ENCODE results near the gene HOXA6.

Gene HOXA6

DNA sequence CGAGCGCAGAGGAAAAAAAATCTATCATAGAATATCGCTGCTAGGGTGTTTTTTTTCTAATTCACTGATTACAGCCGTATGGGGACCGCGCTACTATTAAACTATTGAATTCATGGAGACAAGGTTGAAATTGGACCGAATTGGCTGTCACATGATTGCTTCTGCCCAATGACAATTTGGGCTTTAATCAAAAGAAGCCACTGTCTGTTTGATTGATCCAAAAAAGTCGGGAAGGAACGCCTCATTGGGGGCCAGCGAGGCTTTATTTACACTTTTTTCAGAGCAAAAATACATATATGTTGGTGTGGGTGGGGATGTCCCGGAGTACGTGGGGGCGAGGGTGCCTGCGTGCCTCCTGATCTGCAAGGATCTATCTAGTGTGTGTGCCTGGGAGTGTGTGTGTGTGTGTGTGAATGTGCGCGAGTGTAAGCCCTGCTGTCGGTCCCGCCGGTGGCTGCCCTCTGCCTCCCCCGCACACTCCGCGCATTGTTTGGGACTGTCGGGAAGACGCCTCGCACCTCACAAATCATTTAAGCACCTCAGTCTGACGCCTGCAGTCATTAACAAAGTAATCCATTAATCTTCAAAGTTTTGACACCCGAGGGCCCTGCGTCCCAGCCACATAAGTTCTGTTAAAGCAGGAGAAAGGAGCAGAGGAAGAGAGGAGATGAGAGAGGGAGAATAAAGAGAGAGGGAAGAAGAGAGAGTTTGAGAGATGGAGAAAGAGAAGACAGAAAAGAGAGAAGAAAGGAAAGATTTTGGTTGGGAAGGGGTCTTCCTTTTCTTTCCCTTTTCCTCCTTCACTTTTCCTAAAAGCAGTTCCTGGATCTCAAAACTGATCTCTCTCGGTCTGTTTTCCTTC is 44.8 kb downstream of the HOXA6 start, which contains the start of gene HOXA2:
TSS of gene HOXA2 (minus strand) at position 103 of the 862 bp plus-strand sequence. CDS start 183 bp downstream, outside the sequence.
- no peak for DNase-seq (ENCODE audit: low read depth, low spot score)
- H3K27ac ChIP-seq = peak within 1 kb of the TSS; percentile 29

DNA sequence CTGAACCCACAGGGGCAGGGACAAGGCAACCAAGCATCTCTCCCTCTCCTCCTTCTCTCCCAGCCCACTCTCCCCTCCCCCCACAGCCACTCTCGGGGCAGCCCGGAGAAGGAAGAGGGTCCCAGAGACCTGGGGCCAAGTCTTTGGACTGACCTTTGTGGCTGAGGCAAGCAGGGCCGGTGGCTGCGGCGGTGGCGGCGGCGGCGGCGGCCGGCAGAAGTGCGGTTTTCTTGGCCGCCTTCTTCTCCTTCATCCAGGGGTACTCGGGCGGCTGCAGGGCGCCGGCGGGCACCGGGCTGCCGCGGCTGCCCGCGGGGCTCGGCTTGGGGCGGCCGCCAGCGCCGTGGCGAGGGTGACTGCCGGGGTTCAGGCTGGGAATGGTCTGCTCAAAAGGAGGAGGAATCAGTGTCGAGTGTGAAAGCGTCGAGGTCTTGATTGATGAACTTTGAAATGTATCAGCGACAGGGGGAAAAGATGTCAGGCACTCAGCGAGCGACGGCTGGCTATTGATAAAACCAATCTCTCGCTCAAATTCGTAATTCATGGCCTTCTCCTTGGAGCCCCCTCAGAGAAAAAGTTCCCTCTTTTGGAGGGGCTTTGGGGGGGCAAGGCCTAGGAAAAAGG is 45.5 kb downstream of the HOXA6 start:
- H3K27ac ChIP-seq = peak overlapping the region; percentile 29
- DNase-seq (ENCODE audit: low read depth, low spot score) = no peak

DNA sequence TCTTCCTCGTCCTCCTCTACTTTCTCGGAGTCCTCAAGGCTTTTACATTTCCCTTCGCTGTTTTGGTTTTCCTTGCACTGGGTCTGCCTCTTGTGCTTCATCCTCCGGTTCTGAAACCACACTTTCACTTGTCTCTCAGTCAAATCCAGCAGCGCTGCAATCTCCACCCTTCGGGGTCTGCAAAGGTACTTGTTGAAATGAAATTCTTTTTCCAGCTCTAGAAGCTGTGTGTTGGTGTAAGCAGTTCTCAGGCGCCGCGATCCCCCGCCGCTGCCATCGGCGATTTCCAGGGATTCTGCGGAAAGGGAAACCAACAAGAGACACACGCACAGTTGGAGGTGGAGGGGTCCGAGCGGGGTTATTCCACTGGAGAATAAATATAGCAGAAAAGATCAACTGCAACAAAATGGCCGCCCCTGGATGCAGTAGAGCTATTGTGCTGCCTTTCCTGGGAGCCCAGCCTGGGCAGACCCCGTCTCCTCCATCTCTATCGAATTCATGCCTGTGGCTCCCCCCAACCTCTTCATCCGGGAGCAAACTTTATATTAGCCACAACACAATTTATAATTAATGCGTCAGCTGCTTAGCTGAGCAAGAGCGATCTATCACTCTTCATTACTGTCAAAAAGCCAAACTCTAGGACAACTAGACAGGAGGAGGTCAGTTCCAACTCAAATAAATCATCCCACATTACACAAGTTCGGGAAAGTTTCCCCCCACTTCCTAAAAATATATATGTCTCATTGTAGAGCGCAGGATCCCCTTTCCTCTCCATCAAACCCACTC is 46.2 kb downstream of the HOXA6 start:
- DNase-seq (ENCODE audit: low read depth, low spot score) = no peak
- H3K27ac ChIP-seq = peak overlapping the region; percentile 29

DNA sequence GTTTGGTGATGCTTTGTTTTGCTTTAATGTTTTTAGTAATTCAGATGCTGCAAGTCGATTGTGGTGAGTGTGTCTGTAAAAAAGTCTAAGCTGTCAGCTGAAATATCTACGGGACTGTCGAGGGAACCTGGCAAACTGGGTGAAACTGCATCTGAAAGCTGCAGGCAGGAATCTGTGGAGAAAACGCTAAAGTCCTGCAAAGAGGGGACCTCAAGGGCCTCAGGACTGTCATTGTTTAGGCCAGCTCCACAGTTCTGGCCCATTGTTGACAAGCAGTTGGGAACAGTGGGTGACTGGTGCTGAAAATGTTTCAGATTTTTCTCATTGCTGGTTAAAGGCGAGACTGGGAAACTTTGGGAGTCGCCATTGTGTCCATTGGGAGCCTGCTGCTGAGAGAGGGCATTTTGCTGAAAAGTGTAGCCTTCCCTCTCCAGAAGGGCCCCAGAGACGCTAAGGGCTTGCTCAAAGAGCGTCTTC is 46.8 kb downstream of the HOXA6 start:
- H3K27ac ChIP-seq = peak overlapping the region; percentile 29
- DNase-seq (ENCODE audit: low read depth, low spot score) = no peak

DNA sequence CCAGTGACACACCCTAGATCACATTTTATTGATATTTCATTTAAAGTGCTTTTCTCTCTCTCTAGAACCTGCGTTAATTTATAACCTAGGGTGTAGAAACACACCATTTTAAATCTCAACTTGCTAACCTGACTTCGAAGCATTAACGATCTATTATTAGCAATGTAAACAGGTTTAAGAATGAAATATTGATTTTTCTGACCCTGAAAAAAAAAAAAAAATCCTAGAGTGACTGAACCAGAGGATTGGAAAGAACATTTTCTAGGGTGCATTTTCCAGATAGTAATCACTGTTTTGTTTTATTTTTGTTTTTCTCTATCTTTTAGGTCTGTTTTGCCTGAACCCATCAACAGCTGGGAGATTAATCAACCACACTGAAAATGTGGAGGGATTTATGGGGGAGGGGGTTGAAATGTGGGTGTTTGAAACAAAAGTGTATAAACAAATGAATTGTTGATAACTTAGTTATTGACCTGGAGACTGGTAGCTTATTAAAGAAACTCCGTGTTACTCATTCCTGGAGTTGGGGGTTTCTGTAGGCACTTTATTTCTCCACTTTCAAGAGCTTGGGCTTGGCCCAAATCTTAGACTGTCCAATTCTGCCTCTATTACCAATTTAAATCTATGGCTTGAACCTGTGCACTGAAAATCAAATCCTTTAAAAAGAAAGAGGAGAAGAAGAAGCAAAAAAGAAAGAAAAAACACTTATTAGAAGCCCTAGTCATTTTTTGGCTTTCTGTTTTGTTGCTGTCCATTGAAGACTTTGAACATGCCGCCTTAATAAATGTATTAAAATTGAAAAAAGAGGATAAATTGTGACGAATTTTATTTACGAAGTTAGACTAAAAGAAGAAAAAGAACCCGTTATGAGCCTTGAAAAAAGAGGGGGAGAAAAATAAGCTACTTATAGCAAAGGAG is 47.9 kb downstream of the HOXA6 start:
- H3K27ac ChIP-seq = peak overlapping the region; percentile 95
- DNase-seq (ENCODE audit: low read depth, low spot score) = no peak

DNA sequence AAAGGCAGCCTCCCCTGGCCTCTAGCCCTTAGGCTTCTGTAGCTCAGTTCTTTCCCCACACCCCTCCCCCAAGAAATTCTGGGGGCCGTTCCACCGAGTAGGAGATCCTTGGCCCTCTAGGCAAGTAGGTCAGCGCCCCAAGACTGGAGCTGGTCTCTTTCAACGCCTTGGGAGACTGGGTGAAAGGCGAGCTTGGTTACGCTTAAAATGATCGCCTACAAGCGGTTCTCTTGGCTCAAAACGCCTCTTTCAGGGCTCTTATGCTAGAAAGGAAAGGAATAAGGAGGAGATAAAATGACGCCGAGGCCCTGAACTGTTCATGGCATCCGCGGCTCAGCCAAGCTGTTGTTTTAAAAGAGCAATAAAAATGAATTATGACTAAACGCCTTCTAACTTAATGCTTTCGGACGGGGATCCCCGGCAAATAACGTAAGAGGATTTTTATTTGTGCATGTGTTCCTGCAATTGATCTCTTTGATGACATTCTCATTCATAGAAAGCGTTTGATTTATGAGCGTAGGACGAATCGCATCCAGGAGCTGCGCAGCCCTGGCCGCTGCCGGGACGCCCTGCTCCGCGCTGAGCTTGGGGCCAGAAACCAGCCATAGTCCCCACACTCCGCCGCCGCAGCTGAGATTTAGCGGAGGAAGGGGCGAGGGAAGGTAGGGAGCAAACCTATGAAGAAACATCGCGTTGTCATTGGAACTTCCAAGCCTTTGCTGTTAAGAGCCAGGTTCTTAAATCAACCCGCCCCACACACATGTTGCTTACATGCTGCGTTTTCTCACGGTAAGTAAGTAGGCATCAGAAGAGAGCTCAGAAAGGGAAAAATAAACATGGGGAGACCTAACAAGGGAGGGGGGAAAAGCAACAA is 48.8 kb downstream of the HOXA6 start:
- peak overlapping the region; percentile 95 for H3K27ac ChIP-seq
- DNase-seq (ENCODE audit: low read depth, low spot score) = no peak

DNA sequence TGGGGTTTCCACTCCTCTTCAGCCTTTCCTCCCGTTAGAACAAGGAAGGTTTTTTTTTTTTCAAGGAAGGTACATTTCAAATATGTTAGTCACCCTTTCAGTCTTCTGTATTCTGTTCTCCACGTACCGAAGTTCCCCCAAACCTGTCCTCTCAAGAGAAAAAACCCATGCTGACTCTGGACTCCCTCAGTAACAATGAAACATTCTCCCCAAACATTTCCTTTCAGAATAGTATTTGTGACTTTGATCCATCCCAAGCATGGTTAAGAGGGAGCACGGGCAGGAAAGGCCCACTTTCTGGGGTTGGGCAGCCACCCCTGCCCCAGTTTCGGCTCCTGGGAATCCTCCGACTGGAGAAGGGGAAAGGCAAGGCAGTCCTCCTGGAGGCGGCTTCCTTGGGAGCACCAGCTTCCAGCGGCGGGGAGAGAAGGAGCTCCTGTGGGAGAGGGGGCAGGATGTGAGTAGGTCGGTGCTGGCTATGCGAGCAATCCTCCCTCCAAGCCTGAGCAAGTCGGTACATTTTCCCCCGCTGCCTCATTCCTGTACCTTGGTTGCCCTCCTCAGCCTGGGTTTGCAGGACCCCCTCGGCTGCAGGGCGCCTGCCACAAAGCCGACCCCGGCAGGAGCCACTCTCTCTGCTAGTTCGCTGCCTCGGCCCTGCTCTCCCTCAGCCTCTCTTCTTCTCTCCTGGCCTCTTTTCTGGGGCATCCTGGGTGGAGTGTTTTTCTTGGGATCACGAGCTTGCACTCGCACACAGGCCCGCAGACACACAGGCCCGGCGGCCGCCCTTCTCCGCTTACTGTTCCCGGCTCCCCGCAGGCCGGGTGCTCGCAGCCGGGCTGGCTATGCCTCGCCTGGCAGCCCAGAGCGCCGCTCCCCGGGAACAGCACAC is 49.6 kb downstream of the HOXA6 start:
- peak overlapping the region; percentile 95 for H3K27ac ChIP-seq

DNA sequence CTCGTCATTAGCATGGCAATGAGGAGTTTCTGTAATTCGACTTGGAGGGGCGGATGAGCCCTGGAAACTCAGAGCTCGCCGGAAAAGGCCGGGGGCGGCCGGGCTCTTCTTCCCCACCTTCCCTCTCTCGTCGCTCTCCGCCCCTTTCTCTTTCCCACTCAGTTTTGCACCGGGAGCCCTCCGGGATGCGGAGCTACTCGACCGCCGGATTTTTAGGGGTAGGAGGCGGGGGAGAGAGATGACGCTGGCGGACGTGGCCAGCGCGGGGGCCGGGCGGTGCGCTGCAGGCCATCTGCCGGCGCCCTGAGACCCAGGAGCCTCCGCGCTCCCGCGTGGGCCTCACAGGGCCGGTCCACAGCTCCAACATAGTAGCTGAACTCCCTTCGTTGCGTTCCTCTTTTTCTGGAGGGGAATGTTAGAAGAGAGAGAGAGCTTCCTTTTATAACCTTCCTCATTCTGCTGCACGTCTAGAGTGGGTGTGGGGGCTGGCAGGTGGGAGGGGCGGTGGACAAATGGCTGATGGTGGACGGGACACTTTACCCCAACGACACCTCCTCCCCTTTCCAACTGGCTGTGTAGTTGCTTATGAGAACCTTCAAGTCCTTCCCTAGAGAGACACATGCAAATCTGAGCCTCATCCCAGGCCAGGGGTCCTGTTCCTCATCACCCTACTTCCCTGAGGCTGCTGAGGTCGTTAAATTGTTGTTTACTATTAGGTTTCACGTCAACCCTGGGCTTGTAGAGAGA is 50.6 kb downstream of the HOXA6 start:
- no peak for DNase-seq (ENCODE audit: low read depth, low spot score)
- H3K27ac ChIP-seq = peak overlapping the region; percentile 95

More for the DNA sequence above, 49.6 kb downstream of the HOXA6 start:
- no peak for DNase-seq (ENCODE audit: low read depth, low spot score)

DNA sequence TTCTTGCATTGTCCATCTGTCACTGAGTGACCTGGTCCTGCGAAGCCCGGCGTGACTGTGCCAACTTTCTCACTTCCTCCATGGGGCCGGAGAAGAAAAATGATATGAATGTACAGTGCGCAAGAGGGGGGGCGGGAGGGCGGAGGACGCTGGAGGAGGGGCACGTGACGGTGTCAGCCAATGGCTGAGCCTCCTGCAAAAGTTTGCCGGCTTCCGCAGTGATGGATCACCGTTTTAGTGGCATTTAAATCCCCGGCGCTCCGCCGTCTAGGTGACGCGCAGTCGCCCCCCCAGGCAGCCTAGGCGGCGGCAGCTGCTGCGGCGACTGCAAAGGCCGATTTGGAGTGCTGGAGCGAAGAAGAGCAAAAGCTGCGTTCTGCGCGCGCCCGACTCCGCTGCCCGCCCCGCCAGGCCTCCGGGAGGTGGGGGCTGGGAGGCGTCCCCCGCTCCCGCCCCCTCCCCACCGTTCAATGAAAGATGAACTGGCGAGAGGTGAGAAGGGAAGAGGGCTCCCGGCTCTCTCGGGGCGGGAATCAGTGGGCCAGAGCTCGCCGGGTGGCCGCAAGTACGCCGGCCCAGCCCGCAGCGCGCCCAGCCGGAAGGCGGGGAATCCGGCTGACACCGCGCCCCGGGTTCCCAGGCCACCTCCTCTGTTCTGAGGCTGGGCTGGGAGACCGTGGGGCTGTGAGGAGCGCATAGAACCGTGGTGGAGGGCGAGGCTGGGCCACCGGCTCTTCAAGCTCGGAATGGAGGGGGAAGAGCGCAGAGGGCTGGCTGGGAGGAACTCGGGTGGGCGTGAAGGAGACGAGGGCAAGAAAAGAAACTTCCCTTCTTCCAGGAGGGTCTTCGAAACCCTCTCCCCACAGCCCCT is 51.4 kb downstream of the HOXA6 start, which contains the start of gene HOXA1:
TSS of gene HOXA1 (minus strand) at position 104 of the 871 bp plus-strand sequence. CDS start at position 16, 88 bp downstream.
- peak; percentile 74 for DNase-seq (ENCODE audit: low read depth, low spot score)

More for the DNA sequence above, 51.4 kb downstream of the HOXA6 start, which contains the start of gene HOXA1:
- H3K27ac ChIP-seq = peak within 1 kb of the TSS; percentile 95

All from epithelial cell of prostate (primary cell).